H54 (cell line): ENCODE data around the gene CREB3L2.

Experiments used
- DNase-seq: peaks from one replicate; pipeline ENCODE4 v3.0.0; 2011; ENCODE audit warnings: low spot score, mixed read lengths; ENCODE audit not compliant: insufficient read length
- FAIRE-seq: peaks from 3 replicates; lab custom pipeline; 2011; peaks lifted over from hg19 to GRCh38; lab: Jason Lieb, UNC
- POLR2A ChIP-seq: IDR thresholded peaks from 2 replicates; pipeline ENCODE4 v1.6.1; 2011; ENCODE audit warnings: low read depth, mild to moderate bottlenecking, low read length

Gene CREB3L2

GRCh38 chr7:137869260-137869659 lies 132.6 kb downstream of the CREB3L2 start:
- no peak for TF ChIP-seq POLR2A
- no peak for DNase-seq
- FAIRE-seq = no peak

GRCh38 chr7:137867289-137867688 lies 134.6 kb downstream of the CREB3L2 start:
- TF ChIP-seq POLR2A = no peak
- no peak for FAIRE-seq

GRCh38 chr7:137865764-137866163 lies 136.1 kb downstream of the CREB3L2 start:
- DNase-seq = no peak
- FAIRE-seq = no peak
- no peak for TF ChIP-seq POLR2A

More at GRCh38 chr7:137867289-137867688, 134.6 kb downstream of the CREB3L2 start:
- DNase-seq = no peak

- TF ChIP-seq POLR2A = no peak
- FAIRE-seq (no peak), DNase-seq (no peak)
These were observed 138.9 kb downstream of the CREB3L2 start for GRCh38 chr7:137862964-137863363.

GRCh38 chr7:137862358-137862757 lies 139.5 kb downstream of the CREB3L2 start:
- DNase-seq = no peak
- no peak for FAIRE-seq
- TF ChIP-seq POLR2A = no peak

GRCh38 chr7:137860542-137860941 lies 141.3 kb downstream of the CREB3L2 start:
- DNase-seq (no peak), FAIRE-seq (no peak)
- TF ChIP-seq POLR2A = no peak

GRCh38 chr7:137853053-137853452 lies 148.8 kb downstream of the CREB3L2 start:
- no peak for TF ChIP-seq POLR2A
- DNase-seq (no peak), FAIRE-seq (no peak)

- no peak for DNase-seq
- FAIRE-seq = no peak
- no peak for TF ChIP-seq POLR2A
These were observed 149.8 kb downstream of the CREB3L2 start for GRCh38 chr7:137852108-137852507.

- TF ChIP-seq POLR2A = no peak
- DNase-seq = no peak
- FAIRE-seq = no peak
These were observed 150.6 kb downstream of the CREB3L2 start for GRCh38 chr7:137850972-137851945.

- no peak for DNase-seq
- TF ChIP-seq POLR2A = no peak
- no peak for FAIRE-seq
These were observed 151.3 kb downstream of the CREB3L2 start for GRCh38 chr7:137850571-137850970.

GRCh38 chr7:137848095-137848494 lies 153.8 kb downstream of the CREB3L2 start:
- DNase-seq (no peak), FAIRE-seq (no peak)
- TF ChIP-seq POLR2A = no peak

- FAIRE-seq (no peak), DNase-seq (no peak)
- no peak for TF ChIP-seq POLR2A
These were observed 154.3 kb downstream of the CREB3L2 start for GRCh38 chr7:137847568-137848050.

- FAIRE-seq = no peak
- DNase-seq = no peak
- TF ChIP-seq POLR2A = no peak
These were observed 154.9 kb downstream of the CREB3L2 start, which contains the start of gene DGKI for GRCh38 chr7:137846827-137847567. TSS of gene DGKI (minus strand) at chr7:137846974.

- no peak for FAIRE-seq
- TF ChIP-seq POLR2A = no peak
- no peak for DNase-seq
These were observed 155.4 kb downstream of the CREB3L2 start for GRCh38 chr7:137846549-137846826.
